Activated T-helper 1 cell treated with Interleukin-2 at 50 U/mL for 16 hours (primary cell): ENCODE results near the gene CADM4.
A peak's percentile ranks its signal among the peaks of the same experiment; 100 is the strongest.
"Not testable (repeated sequence)": the region's sequence is repeated elsewhere in the genome, so short reads cannot be mapped to it uniquely, and the experiment has no call there.

ENCODE experiments used
- DNase-seq: peaks from one replicate; pipeline ENCODE4 v3.0.0-alpha.2; 2020; ENCODE audit warnings: low read depth

Gene CADM4

DNA sequence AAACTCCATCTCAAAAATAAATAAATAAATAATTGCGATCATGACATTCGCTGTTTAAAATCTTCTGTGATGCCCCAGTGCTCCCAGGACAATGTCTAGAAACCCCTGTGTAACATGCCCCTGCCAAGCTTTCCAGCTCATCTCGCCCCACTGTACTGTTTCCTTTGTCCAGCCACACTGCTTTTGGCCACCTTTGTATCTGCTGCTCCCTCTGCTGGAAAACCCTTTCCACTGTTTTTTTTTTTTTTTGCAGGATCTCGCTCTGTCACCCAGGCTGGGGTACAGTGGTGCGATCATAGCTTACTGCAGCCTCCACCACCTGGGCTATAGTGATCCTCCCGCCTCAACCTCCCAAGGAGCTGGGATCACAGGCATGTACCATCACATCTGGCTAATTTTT lies 22.8 kb upstream of the CADM4 start:
- DNase-seq = no peak

DNA sequence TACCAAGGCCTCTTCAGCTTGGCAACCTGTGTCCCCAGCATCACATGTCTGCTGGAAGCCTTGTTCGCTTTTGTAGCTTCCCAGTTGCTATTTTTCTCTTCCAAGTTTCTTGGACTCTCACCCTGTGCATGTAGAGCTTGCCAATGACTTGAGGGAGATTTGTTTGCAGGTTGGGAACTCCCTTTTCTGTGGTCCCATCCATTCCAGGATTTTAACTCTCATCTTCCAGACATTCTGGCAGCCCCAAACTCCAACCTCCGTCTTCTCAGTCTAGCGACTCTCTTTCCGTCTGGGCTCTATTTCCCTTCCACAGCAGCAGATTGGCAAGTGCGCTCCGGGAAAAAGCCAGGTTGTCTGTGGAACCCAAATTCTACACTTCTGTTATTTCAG lies 21.3 kb upstream of the CADM4 start:
- DNase-seq = no peak

DNA sequence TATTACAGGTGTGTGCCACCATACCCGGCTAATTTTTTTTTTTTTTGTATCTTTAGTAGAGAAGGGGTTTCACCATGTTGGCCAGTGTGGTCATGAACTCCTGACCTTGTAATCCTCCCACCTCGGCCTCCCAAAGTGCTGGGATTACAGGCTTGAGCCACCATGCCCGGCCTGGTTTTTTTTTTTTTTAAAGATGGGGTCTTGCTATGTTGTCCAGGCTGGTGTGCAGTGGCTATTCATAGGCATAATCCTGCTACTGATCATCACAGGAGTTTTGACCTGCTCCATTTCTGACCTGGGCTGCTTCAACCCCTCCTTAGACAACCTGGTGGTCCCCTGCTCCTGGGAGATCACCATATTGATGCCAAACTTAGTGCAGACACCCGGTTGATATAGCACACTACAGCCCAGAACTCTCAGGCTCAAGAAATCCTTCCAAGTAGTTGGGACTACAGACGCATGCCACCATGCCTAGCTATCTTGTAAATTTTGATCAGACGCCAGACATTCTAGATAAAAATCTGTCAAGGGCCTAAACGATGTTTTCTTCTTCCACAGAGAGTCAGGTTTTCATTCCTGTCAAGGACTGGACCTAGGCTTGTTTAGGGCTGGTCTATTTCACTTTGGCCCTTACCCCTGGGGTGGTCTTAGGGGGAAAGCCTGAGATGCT lies 20.8 kb upstream of the CADM4 start:
- no peak for DNase-seq

DNA sequence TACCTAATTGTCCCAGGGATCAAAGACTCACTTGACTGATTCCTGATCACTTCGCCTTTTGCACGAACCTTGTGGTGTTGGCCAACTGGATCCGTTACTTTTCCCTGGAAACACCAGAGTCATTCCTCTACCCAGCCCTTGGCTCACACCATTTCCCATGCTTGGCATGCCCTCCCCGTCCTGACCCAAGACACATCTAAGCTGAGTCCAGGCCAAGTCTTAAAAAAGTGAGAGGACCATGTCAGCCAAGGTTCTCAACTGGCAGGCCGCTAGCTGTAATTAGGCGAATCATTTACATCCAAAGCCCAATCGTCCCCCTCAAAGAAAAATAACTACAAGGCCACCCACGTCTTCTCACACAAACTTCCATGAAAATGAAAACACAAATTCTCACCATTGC lies 18.8 kb upstream of the CADM4 start:
- no peak for DNase-seq

DNA sequence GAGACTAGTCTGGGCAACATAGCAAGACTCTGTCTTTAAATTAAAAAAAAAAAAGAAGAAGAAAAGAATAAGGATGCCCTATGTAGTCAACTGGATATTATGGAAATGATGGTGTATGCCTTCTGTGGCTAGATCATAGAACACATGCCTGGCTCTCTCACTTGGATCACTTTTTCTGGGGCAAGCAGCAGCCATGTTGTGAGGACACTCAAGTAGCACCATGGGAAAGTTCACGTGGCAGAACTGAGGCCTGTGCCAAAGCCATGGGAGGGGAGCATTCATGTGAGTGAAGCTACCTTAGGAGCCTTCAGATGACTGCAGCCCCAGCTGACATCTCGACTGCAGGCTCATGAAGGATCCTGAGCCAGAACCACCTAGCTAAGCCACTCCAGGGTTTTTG lies 18.4 kb upstream of the CADM4 start:
- no peak for DNase-seq

DNA sequence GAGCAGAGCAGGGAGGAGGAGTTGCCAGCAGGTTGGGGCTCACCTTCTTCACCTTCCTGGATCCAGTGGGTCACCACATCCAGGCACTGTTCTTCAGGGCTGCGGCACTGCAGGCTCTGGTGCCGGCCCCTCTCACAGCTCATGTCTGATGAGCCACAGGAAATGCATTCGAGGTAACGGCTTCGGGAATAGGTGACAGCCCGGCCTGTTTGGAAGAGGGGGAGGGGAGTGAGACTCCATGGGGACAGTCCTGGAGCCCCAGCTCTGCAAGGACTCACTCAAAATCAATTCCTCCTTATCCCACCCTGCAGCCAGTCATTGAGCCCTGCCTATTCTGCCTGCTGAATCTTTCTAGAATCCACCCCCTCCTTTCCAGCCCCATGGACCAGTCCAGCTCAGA lies 16.8 kb upstream of the CADM4 start:
- DNase-seq = no peak

DNA sequence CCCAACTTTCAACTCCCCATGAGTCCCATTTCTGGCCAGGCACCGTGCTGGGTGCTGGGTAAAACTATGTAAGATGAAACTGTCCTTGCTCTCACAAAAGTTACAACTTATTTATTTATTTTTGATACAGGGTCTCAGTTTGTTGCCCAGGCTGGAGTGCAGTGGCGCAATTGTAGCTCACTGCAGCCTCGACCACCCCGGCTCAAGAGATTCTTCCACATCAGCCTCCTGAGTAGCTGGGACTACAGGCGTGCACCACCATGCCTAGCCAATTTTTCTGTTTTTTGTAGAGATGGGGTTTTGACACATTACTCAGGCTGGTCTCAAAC lies 12.9 kb upstream of the CADM4 start:
- DNase-seq = no peak

DNA sequence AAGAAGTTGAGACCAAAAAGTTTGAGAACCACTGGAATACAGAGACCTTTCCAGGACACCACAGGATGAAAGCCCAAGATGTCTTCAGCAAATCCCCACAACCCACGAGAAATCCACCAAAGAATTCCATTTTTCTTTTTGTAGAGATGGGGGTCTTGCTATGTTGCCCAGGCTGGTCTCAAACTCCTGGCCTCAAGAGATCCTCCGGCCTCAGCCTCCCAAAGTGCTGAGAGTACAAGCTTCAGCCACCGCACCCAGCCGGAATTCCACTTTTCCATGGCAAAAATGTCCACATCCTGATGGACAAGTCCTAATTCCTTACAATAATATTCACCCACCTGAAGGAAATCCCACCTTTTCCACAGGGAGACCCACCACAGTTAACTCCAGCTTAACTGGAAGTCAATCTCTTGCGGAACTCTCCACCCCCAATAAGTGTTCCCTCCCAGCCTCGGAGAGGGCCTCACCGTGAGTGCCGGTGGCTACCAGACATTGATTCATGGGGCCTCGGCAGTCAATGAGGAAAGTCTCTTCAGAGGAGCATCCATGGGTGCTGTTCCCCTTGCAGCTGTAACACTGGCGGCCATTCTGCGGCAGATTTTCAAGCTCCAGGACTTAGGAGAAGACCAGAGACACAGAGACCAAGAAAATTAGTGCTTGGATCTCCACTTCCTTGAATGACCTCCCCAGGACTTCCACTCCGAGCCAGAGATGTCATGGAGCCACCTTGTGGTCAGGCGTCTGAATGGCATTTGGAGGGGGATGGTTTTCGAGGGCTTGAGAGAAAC lies 12.3 kb upstream of the CADM4 start:
- peak; percentile 13 for DNase-seq

DNA sequence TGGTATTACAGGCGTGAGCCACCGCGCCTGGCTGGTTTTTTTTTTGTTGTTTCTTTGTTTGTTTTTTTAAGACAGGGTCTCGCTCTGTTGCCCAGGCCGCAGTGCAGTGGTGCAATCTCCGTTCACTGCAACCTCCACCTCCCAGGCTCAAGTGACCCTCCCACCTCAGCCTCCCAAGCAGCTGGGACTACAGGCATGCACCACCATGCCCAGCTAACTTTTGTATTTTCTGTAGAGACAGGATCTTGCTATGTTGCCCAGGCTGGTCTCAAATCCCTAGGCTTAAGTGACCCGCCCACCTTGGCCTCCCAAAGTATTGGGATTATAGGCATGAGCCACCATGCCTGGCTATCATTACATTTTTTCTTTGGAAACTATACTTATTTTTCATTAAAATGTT lies 10.6 kb upstream of the CADM4 start:
- DNase-seq = not testable (repeated sequence)

DNA sequence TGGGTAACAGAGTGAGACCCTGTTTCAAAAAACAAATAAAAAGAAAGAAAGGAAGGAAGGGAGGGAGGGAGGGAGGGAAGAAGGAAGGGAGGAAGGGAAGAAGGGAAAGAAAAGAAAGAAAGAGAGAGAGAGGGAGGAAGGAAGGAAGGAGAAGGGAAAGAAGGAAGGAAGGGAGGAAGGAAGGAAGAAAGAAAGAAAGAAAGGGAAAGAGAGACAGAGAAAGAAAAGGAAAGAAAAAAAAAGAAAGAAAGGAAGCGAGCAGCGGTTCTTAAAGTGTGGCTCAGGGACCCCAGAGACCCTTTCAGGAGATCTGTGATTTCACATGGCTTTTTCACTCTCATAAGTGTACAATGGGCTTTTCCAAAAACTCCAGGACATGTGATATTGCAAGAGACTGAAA lies 9.9 kb upstream of the CADM4 start:
- DNase-seq = no peak

DNA sequence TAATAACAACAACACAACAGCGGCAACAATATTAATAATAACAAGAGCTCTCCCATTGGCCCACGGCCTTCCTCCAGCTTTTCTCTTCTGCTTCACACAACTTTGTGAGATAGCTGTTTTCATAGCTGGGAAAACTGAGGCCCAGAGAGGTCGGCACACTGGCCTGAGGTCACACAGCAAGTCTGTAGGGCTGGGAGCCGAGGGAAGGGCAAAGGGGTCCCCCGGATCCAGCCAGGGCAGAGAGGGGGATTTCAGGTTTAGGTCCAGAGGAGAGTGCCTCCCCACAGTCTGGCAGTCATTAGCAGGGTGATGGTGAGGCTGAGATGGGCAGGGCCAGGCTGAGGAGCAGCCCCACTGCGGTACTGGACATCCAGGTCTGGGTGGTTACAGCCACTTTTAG lies 9.0 kb upstream of the CADM4 start:
- no peak for DNase-seq

DNA sequence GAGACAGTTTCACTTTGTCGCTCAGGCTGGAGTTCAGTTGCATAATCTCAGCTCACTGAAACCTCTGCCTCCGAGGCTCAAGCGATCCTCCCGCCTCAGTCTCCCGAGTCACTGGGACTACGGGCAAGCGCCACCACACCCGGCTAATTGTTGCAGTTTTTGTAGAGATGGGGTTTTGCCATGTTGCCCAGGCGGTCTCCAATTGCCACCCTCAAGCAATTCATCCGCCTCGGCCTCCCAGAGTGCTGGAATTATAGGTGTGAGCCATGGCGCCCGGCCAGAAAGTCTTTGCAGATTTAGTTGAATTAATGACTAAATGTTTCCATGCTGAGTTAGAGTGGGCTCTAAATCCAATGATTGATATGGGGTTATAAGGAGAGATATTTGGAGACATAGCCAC lies 4.5 kb upstream of the CADM4 start:
- DNase-seq = no peak

DNA sequence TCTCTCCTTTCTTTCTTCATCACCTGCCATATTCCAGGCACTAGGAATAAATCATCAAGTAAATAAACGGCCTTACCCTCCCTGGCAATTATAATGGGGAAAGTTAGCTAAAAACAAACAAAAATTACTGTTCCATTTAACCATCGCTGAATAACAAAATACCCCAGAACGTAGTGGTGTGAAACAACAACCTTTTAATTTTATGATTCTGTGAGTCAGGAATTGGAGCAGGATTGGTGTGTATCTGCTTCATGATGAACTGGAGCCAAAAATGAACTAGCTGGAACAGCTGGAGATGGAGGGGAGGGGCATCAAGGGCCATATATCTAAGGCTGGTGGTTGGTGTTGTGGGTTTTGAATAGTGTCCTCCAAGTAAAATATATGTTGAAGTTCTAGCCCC lies 3.7 kb upstream of the CADM4 start:
- no peak for DNase-seq

DNA sequence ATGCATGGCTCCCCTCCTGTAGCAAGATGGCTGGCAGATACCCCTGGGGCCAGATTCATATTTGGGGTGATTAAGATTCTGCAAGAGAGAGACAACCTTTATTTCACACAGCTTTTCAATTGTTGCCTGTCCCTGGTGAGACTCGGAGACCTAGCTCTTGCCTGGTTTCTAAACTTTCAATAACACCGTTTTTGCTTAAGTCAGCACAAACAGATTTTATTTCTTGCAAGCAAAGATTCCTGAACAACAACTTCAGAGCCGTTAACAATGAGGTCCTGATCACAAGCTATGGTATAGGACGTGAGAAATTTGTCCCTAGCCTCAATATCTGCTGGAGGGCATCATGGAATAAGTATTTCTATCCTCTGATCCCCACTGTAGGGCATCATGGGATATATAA lies 2.9 kb upstream of the CADM4 start:
- DNase-seq = no peak

DNA sequence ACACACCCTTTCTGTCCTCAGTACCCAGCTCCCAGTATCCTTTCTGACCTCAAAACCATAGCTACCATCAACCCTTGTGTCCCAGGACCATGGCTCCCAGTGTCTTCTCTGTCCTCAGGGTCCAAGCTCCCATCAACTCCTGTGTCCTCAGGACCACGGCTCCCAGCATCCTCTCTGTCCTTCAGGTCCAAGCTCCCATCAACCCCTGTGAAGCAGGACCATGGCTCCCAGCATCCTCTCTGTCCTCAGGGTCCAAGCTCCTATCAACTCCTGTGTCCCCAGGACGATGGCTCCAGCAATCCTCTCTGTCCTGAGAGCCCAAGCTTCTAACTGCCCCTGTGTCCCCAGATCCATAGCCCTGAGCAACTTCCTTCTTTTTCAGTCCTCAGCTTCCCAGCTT lies 1.7 kb upstream of the CADM4 start:
- DNase-seq = no peak

DNA sequence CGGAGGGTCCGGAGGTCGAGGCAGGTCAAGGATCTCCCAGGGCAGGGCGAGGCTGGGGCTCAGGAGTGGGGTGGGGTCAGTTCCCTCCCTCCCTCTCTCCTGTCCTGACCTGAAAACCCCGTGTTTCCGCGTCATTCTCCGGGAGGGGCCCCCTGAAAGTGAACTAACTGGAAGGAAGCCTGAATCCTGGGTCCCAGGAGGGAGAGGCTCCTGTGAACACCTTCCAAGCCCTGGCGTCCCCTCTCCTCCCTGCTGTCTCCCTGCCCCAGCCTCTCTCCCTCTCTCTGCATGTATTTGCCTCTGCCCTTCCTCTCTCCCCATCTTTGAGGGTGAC lies 741 bp upstream of the CADM4 start:
- DNase-seq = no peak

DNA sequence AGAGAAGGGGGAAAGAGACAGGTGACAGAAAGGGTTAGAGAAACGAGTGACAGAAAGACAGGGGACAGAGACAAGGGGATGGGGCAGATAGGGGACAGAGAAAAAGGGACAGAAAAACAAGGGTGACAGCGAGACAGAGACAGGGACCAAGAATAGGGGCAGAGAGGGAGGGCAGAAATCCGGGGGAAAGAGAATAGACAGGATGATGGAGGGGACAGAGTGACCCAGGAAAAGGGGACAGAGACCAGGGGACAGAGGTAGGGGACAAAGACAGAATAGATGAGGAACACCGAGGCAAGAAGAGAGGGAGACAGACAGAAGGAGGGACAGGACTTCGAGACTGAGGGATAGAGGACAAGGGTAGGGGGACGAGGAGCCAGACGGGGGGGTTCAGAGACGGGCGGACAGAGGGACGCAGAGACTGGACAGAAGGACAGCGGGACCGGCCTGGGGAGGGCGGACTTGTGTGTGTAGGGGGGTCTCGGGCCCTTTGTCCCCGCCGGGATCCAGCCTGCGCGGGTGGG lies 593 bp downstream of the CADM4 start:
- no peak for DNase-seq

DNA sequence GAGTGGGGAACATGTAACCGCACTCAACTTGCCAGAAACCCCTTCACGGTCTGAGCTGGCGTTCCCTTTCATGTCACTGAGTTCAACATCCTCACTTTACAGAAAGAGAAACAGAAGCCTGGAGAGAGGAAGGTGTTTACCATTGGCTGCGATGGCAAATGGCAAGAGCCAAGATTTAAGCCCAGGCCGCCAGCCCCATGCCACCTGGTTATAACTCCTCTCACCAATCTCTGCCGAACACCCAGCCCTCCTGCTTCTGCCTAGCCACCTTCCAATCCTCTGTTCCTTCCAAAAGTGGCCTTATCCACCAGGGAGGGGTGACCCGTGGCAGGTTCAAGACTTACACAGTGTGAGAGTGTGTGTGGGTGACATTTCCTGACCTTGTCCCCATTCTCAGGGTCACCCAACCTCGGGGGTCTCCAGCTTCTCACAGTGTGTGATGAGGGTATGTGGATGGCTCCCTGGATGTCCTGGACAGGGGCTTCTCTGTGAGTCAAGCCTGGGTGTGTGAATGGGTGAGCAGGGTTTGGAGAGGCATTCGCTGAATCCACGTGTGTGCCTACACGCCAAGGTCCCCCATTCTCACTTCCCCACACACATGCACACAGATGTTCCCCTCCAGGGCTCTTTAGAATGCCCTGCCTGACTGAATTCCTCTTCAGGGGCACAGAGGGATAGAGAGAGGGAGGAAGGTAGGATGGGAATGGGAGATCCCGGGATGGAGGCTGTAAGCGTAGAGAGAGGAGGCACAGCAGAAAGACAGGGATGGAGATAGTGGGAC lies 1.2 kb downstream of the CADM4 start:
- DNase-seq = no peak

DNA sequence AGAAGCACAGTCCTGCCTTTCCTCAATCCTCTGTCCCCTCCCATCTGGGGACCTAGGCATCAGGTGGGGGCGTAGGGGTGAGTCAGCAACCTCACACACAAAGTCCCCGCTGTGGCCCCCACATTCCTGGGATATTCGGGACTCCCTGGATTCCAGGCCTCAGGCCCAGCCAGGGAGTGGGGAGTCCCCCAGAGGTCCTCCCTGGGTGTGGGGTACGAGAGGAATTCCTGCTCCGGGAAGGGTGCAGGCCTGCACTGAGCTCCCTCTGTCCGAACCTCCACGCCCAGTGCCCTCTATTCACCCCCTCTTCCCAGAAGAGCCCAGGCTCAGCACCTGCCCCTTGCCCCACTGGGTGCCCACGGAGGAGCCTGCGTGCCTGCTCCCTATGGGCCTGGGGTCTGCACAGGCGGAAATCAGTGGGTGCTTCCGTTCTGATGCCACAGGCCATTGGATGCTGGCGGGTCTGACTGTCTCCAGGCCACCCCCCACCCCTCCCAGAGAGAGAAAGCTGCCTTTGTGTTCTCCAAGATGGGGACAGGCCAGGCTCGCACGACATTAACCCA lies 3.4 kb downstream of the CADM4 start:
- no peak for DNase-seq

DNA sequence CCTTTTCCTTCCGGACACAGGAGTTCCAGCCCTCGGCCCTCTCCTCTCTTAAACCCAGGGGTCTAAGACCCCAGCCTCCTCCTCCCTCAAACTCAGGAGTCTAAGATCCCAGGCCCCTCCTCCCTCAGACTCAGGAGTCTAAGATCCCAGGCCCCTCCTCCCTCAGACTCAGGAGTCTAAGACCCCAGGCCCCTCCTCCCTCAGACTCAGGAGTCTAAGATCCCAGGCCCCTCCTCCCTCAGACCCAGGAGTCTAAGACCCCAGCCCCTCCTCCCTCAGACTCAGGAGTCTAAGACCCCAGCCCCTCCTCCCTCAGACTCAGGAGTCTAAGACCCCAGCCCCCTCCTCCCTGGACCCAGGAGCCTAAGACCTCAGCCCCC lies 4.1 kb downstream of the CADM4 start:
- not testable (repeated sequence) for DNase-seq

DNA sequence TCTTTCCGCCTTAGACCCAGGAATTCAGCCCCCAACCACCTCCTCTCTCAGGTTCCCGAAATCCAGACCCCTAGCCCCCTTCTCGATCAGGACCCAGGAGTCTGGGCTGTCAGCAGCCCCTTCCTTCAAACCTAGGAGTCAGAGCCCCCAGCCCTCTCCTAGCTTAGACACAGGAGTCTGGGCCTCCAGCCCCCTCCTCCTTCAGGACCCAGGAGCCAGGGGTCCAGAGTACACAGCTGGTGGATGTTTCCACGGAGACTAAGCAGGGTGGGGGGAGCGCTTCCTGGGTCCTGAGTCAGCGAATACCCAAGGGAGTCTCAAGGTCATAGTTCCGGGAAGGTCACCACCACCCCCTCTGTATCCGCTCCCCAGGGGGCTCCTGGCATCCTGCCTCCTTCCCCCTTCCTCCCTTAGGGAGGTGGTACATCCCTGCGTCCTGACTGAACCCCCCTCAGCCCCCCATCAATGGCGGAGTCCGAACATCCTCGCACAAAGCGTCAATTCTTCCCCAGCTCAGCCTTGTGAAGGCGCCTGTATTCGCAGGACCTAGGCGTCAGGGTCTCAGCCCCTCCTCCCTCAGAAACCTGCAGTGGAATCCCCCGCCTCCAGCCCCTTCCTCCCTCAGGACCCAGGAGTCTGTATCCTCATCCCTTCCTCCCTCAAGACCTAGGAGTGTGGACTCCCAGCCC lies 4.6 kb downstream of the CADM4 start:
- DNase-seq = no peak

DNA sequence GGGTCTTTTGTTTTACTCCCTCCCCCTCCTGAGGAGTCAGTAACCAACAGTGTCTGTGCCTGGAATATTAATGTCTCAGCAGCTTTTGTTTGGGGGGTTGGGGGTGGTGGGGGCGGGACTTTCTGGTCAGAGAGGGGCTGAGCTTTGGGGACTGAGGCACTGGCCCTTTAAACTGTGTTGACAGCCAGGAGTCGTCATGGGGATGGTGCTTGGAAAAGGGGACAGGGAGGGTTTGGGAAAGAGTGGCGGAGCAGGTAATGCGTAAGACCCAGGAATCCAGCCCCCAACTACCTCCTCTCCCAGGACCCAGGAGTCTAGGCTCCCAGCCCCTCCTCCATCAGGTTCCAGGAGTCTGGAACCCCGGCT lies 5.2 kb downstream of the CADM4 start:
- DNase-seq = no peak
